ENCODE measurements around the gene TMEM182.
A peak's percentile ranks its signal among the peaks of the same experiment; 100 is the strongest.

The TMEM182 gene

DNA sequence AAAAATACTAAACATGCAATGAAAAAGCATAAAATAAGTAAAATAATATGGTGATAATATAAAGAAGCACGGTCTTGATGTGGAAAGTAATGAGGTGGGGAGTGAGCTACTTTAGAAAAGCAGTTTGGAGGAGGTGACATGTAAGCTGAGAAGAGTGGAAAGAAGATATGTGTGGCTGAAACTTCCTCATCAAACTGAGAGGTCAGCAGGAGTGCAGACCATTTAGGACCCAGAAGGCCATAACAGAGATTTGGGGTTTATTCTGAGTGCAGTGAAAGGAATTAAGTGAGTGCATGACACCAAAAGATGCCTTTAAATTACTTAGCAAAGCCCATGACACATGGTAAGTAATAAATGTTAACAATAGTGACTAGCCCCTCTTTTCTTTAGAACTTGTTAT, 24.4 kb upstream of the TMEM182 start:
- CTCF ChIA-PET, result interaction anchor here (1.3 to 1.7 kb wide), 2 partner anchors 16 to 33 kb away, joined by 3 to 12 read pairs; no protein-coding TSS in a partner anchor
- peak overlapping the region; percentile 92 for H3K4me3 ChIP-seq (ENCODE audit: low read depth, low read length)
- TF ChIP-seq ZNF580 (tag by site-specific recombination; IDR thresholded peaks at IDR 0.05) (no peak), ZNF121 (tag by site-specific recombination; IDR thresholded peaks at IDR 0.05) (no peak)
- TF ChIP-seq, protein P1, sequence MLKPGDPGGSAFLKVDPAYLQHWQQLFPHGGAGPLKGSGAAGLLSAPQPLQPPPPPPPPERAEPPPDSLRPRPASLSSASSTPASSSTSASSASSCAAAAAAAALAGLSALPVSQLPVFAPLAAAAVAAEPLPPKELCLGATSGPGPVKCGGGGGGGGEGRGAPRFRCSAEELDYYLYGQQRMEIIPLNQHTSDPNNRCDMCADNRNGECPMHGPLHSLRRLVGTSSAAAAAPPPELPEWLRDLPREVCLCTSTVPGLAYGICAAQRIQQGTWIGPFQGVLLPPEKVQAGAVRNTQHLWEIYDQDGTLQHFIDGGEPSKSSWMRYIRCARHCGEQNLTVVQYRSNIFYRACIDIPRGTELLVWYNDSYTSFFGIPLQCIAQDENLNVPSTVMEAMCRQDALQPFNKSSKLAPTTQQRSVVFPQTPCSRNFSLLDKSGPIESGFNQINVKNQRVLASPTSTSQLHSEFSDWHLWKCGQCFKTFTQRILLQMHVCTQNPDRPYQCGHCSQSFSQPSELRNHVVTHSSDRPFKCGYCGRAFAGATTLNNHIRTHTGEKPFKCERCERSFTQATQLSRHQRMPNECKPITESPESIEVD (tag by site-specific recombination; IDR thresholded peaks at IDR 0.05), result no peak
- no peaks in the 10 kb centered on the region for H3K36me3 ChIP-seq (ENCODE audit: control insufficient read depth in 2 of 2, insufficient read depth in 1 of 2, low read length in 2 of 2)
- no peaks in the 10 kb centered on the region for H3K4me1 ChIP-seq (ENCODE audit: control insufficient read depth, insufficient read depth, low read length)
- H3K9me3 ChIP-seq (ENCODE audit: control insufficient read depth, insufficient read depth, low read depth, low read length), result no peaks in the 10 kb centered on the region
- H3K27ac ChIP-seq (ENCODE audit: extremely low read depth, low read depth, low read length), result no peak overlapping the region
- POLR2A ChIA-PET, result interaction anchor here (0.8 to 1.3 kb wide), 5 partner anchors 8 to 41 kb away, joined by 3 to 4 read pairs (median 3); no protein-coding TSS in a partner anchor

DNA sequence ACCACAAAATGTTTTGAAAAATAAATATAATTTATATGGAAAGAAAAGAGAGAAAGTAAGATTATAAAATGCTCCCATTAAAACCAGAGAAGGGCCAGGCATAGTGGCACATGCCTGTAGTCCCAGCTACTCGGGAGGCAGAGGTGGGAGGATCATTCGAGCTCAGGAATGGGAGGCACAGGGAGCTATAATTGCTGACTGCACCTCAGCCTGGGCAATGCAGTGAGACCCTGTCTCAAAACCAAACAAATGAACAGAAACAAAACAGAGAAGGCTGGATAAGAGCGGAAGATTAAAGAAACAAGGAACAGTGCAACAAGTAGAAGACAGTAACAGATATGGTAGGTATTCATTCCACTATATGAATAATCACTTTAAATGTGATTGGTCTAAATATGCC, 18.6 kb upstream of the TMEM182 start:
- ChIA-PET POLR2A (no interaction called here), CTCF (interaction anchor here (1.4 kb wide), 1 partner anchor 10 kb away, joined by 5 read pairs; no protein-coding TSS in a partner anchor)
- TF ChIP-seq TRIM28 (IDR thresholded peaks at IDR 0.05; ENCODE audit: borderline replicate concordance, low read length) (no peak), ZNF202 (tag by site-specific recombination; IDR thresholded peaks at IDR 0.05; ENCODE audit: borderline replicate concordance) (no peak), ZNF785 (tag by site-specific recombination; IDR thresholded peaks at IDR 0.05) (no peak)
- TF ChIP-seq, protein P2, sequence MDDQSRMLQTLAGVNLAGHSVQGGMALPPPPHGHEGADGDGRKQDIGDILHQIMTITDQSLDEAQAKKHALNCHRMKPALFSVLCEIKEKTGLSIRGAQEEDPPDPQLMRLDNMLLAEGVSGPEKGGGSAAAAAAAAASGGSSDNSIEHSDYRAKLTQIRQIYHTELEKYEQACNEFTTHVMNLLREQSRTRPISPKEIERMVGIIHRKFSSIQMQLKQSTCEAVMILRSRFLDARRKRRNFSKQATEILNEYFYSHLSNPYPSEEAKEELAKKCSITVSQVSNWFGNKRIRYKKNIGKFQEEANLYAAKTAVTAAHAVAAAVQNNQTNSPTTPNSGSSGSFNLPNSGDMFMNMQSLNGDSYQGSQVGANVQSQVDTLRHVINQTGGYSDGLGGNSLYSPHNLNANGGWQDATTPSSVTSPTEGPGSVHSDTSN (CRISPR knock-in tag; IDR thresholded peaks at IDR 0.05), result no peak
- TF ChIP-seq, protein P3, sequence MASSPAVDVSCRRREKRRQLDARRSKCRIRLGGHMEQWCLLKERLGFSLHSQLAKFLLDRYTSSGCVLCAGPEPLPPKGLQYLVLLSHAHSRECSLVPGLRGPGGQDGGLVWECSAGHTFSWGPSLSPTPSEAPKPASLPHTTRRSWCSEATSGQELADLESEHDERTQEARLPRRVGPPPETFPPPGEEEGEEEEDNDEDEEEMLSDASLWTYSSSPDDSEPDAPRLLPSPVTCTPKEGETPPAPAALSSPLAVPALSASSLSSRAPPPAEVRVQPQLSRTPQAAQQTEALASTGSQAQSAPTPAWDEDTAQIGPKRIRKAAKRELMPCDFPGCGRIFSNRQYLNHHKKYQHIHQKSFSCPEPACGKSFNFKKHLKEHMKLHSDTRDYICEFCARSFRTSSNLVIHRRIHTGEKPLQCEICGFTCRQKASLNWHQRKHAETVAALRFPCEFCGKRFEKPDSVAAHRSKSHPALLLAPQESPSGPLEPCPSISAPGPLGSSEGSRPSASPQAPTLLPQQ (tag by site-specific recombination; IDR thresholded peaks at IDR 0.05), result no peak
- TF ChIP-seq, protein P4, sequence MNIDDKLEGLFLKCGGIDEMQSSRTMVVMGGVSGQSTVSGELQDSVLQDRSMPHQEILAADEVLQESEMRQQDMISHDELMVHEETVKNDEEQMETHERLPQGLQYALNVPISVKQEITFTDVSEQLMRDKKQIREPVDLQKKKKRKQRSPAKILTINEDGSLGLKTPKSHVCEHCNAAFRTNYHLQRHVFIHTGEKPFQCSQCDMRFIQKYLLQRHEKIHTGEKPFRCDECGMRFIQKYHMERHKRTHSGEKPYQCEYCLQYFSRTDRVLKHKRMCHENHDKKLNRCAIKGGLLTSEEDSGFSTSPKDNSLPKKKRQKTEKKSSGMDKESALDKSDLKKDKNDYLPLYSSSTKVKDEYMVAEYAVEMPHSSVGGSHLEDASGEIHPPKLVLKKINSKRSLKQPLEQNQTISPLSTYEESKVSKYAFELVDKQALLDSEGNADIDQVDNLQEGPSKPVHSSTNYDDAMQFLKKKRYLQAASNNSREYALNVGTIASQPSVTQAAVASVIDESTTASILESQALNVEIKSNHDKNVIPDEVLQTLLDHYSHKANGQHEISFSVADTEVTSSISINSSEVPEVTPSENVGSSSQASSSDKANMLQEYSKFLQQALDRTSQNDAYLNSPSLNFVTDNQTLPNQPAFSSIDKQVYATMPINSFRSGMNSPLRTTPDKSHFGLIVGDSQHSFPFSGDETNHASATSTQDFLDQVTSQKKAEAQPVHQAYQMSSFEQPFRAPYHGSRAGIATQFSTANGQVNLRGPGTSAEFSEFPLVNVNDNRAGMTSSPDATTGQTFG (tag by site-specific recombination; IDR thresholded peaks at IDR 0.05; ENCODE audit: borderline replicate concordance), result no peak
- Histone ChIP-seq H3K27ac (ENCODE audit: extremely low read depth, low read depth, low read length) (no peak overlapping the region), H3K9me3 (ENCODE audit: control insufficient read depth, insufficient read depth, low read depth, low read length) (no peaks in the 10 kb centered on the region), H3K4me1 (ENCODE audit: control insufficient read depth, insufficient read depth, low read length) (no peaks in the 10 kb centered on the region), H3K4me3 (ENCODE audit: low read depth, low read length) (no peak overlapping the region), H3K36me3 (ENCODE audit: control insufficient read depth in 2 of 2, insufficient read depth in 1 of 2, low read length in 2 of 2) (no peaks in the 10 kb centered on the region)

DNA sequence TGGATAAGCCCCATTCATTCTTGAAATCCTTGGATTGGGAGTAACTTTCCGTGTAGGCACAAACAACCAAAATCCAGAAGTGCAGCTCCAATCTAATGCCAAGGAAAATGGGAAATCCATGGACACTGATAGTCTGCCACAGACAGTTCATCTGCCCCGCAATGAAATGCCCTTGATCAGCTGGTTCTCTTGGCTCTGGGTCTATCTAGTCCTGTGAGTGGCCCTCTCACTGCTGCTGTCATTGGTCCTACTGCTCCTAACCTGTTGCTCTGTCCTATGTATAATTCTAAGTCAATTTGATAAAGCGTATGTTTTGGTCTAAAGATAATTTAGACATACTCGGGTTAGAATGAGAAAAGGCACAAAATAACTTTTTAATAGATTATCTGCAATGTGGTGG, 13.7 kb upstream of the TMEM182 start:
- TF ChIP-seq ZNF623 (tag by site-specific recombination; IDR thresholded peaks at IDR 0.05) (no peak), ZNF660 (tag by site-specific recombination; IDR thresholded peaks at IDR 0.05) (no peak), ZNF302 (tag by site-specific recombination; IDR thresholded peaks at IDR 0.05; ENCODE audit: low read depth) (no peak), SCRT2 (tag by site-specific recombination; IDR thresholded peaks at IDR 0.05) (0 out of 2 replicates have a peak, but pooled peaks have one; percentile 21), ZNF19 (tag by site-specific recombination; IDR thresholded peaks at IDR 0.05; ENCODE audit: low read depth) (no peak), ZNF354C (tag by site-specific recombination; IDR thresholded peaks at IDR 0.05; ENCODE audit: borderline replicate concordance, low read depth) (no peak), OVOL3 (tag by site-specific recombination; IDR thresholded peaks at IDR 0.05) (no peak), ZNF132 (tag by site-specific recombination; IDR thresholded peaks at IDR 0.05; ENCODE audit: borderline replicate concordance) (no peak)
- Histone ChIP-seq H3K27ac (ENCODE audit: extremely low read depth, low read depth, low read length) (no peak overlapping the region), H3K4me1 (ENCODE audit: control insufficient read depth, insufficient read depth, low read length) (no peaks in the 10 kb centered on the region), H3K36me3 (ENCODE audit: control insufficient read depth in 2 of 2, insufficient read depth in 1 of 2, low read length in 2 of 2) (no peaks in the 10 kb centered on the region), H3K9me3 (ENCODE audit: control insufficient read depth, insufficient read depth, low read depth, low read length) (no peaks in the 10 kb centered on the region), H3K4me3 (ENCODE audit: low read depth, low read length) (no peak overlapping the region)
- ChIA-PET CTCF (interaction anchor here (0.8 to 2.1 kb wide), 2 partner anchors 13 to 57 kb away, joined by 3 to 5 read pairs; partner anchors contain the start of gene TMEM182), POLR2A (no interaction called here)

All from HEK293 (cell line).